Hematopoietic multipotent progenitor cell treated with erythropoietin and hydrocortisone succinate and interleukin-3 and kit ligand, for 4 days (in vitro differentiated cells): ENCODE measurements around the gene NT5DC4.
"Not testable (repeated sequence)": the region's sequence is repeated elsewhere in the genome, so short reads cannot be mapped to it uniquely, and the experiment has no call there.

ENCODE experiments used
- DNase-seq: peaks from one replicate; pipeline ENCODE4 v3.0.0-alpha.2; 2015

Gene NT5DC4

DNA sequence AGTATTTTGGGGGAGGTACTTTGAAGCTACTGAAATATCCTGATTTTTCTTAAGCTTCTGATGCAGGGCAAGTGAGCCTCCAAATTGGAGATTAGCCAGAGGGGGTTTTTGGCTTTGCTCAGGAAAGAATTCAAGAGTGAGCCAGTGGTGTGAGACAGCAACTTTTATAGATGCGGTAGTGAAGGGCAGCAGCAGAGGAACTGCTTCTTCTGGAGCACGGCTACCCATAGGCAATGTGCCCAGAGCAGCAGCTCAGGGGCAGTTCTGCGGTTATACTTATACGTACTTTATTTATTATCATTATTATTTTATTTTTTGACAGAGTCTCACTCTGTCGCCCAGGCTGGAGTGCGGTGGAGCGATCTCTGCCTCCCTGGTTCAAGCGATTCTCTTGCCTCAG is 19.8 kb upstream of the NT5DC4 start:
- peak; percentile 78 for DNase-seq

DNA sequence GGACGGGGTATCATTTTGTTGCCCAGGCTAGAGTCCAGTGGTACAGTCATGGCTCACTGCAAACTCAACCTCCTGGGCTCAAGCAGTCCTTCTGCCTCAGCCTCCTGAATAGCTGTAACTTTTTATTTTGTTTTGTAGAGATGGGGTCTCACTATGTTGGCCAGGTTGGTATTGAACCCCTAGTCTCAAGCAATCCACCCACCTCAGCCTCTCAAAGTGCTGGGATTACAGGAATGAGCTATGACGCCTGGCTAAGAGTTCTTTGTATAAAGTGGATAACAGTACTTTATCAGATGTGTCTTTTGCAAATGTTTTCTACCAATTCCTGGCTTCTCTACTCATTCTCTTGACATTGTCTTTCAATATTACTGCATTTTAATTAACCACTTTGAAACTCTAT is 17.1 kb upstream of the NT5DC4 start:
- no peak for DNase-seq

- no peak for DNase-seq
Measured at GRCh38 chr2:112705575-112705974, 15.2 kb upstream of the NT5DC4 start.

- DNase-seq, result peak; percentile 99
Measured at GRCh38 chr2:112706170-112706664, 14.6 kb upstream of the NT5DC4 start.

- not testable (repeated sequence) for DNase-seq
Measured at GRCh38 chr2:112706947-112707346, 13.9 kb upstream of the NT5DC4 start.

DNA sequence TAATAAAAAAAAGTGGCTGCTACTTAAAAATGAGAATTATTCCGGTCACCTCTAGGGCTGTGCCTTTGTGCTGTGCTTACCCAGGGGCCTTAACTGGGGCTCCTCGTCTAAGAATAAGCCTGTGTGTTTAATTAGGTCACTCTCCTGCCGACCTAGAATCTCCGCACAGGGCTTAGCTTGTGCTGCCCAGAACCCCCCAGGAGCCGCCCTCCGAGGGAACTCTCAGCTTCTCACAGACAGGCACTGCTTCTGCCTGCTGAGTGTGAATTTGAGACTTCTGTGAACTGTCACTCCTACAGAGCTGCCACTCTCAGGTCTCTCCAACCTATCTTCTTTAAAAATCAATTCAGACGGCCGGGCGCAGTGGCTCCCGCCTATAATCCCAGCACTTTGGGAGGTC is 11.9 kb upstream of the NT5DC4 start:
- no peak for DNase-seq

GRCh38 chr2:112709703-112710102 is 11.1 kb upstream of the NT5DC4 start:
- no peak for DNase-seq

DNA sequence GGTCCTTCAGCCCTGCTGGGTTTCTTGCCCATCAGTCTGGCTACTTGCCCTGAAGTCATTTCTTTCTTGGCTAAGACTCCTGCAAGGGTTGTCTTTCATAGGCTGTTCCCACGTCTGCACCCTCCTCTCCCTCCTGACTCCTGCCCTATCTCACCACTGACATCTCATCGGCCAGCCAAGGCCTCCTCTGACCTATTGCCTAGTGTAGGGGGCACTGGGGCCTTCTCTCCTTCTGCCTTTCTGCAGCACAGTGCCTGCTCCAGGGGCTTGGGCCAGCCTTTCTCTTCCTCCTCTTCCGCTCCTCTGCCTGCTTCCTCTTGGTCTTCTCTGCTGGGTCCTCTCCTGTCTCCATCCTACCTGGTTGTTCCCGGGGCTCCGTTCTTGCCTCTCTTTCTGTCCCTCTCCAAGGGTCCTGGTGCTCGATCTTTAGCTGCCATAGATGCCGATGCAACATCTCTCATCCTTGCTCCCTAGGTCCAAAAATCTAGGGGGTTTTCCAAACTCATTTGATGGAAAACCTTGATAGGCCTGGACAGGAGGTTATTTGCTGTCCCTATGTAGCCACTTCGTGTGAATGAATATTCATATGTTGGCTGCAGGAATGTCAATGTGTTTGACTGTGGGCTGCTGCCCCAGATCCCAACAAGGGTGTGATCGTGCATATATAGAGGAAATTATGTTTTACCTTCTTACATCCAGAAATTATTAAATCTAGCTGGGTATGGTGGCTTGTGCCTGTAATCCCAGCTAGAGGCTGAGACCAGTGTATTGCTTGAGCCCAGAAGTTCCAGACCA is 9.7 kb upstream of the NT5DC4 start:
- DNase-seq, result no peak

GRCh38 chr2:112712465-112712864 is 8.4 kb upstream of the NT5DC4 start:
- DNase-seq, result no peak

GRCh38 chr2:112712903-112713584 is 7.8 kb upstream of the NT5DC4 start:
- no peak for DNase-seq

DNA sequence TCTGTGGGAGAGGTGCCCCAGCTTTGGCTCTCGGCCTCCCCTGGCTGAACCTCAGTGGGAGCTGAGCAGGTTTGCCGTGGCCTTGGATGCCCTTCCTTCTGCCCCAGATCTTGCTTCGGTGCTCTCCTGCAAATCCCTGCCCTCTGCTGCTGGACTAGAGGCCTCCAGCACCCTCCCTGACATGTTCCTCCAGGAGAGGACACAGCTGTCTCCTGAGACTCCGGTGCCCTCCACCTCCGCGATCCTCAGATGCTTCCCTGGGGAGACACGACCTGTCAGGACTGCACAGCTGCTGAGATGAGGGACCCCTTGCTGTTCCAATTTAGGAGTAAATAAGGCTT is 7.3 kb upstream of the NT5DC4 start:
- DNase-seq, result no peak

GRCh38 chr2:112713926-112714325 is 6.9 kb upstream of the NT5DC4 start:
- DNase-seq, result no peak

DNA sequence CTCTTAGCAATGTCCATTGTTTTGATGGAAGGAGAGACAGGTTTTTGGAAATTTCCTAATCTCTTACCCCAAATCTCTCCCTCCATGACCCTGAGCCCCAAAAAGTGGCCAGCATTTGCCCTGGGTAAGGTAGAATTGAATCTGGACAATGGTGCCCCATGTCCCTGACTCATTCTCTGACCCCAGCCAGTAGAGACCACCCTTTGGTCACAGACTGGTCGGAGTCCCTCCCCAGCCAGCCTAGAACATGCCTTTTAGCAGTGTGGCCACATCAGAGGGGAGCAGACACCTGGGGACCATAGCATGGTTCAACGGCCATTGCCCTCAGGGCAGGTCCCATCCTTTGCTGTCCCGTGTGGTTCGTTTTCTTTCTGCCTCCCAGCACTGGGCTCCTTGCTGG is 6.5 kb upstream of the NT5DC4 start:
- no peak for DNase-seq

- DNase-seq, result no peak
Measured at GRCh38 chr2:112714836-112715631, 5.8 kb upstream of the NT5DC4 start.

GRCh38 chr2:112716094-112716493 is 4.7 kb upstream of the NT5DC4 start:
- DNase-seq, result not testable (repeated sequence)

DNA sequence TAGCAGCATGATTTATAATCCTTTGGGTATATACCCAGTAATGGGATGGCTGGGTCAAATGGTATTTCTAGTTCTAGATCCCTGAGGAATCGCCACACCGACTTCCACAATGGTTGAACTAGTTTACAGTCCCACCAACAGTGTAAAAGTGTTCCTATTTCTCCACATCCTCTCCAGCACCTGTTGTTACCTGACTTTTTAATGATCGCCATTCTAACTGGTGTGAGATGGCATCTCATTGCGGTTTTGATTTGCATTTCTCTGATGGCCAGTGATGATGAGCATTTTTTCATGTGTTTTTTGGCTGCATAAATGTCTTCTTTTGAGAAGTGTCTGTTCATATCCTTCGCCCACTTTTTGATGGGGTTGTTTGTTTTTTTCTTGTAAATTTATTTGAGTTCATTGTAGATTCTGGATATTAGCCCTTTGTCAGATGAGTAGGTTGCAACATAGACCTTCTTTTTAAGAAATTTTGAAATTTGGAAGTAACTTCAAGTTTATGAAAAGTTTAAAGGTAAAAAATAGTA is 3.9 kb upstream of the NT5DC4 start:
- DNase-seq, result not testable (repeated sequence)

DNA sequence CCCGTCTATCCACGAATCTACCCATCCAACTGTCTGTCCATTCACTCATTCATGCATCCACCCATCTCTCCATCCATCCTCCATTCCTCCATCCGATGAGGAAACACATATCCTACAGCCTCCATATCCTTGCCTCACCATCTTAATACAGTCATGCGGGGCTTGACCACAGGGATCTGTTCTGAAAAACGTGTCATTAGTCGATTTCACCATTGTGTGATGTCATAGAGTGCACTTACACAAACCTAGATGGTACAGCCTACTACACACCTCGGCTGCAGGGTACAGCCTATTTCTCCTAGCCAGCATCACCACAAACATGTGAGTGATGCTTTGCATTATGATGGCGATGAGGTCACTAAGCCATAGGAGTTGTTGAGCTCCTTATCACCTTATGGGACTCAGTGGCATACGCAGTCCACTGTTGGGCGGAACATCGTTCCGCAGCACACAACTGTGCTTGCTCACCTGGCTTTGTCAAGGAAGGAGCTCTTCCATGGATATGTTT is 1.9 kb upstream of the NT5DC4 start:
- DNase-seq, result no peak

DNA sequence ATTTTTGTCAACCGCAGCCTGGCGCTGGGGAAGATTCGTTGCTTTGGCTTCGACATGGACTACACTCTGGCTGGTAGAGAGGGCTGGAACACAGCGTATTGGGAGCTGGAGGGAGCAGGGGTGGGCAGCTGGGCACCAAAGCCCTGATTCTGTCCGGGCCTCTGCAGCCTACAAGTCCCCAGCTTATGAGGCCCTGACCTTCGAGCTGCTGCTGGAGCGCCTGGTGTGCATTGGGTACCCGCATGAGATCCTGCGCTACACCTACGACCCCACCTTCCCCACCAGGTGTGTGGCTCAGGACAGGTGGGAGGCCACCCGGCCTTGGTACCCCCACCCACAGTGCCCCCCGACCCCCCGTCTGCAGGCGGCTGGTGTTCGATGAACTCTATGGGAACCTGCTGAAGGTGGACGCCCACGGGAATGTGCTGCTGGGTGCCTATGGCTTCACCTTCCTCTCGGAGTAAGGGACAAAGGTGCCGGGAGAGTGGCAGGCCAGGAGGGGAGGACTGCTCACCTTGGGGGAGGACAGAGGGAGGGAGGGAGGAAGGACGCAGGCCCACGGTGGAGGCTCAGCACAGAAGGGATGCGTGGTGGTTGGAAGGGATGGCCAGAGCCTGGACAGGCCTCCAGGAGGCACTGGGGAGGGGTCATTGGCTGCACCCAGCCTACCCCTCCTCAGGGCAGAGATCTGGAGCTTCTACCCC is 1.2 kb downstream of the NT5DC4 start:
- DNase-seq, result no peak

- DNase-seq, result no peak
Measured at GRCh38 chr2:112722816-112723546, 2.2 kb downstream of the NT5DC4 start.

DNA sequence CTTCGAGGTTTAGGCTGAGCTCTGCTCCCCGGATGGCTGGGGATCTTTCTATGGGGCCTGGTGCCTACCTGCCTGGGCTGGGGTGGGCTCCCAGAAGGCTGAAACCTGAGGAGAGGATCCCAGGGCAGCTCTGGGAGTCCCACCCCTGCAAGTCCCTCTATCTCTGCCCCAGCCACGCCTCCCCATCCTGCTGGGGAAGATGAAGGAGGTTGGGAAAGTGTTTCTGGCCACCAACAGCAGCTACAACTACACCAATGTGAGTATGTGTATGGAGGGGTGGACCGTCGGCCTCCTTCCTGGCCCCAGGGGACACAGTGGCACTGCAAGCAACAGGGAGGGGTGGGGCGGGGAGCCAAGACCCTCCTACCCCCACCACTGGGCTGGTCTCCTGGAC is 2.7 kb downstream of the NT5DC4 start:
- DNase-seq, result no peak

GRCh38 chr2:112723995-112724394 is 3.2 kb downstream of the NT5DC4 start:
- DNase-seq, result no peak
